SK-N-SH (cell line): ENCODE data around the gene SHF. TPM values are rescaled to one million over a fixed set of nuclear protein-coding genes. Genes with fewer than 3 reads are reported as not detected.

ENCODE experiments used
- CTCF ChIA-PET: fragments of 300-600, 350-600 bp; formaldehyde crosslinking; extraction: SDS; loops from one replicate; lab custom pipeline; 2021; lab: Yijun Ruan, JAX
- POLR2A ChIA-PET: fragments of 350-600 bp; sonication (Branson Sonifier 250); formaldehyde crosslinking; extraction: SDS; loops from one replicate; lab custom pipeline; 2020; ENCODE audit warnings: antibody characterized with exemption, inconsistent platforms; lab: Yijun Ruan, JAX
- DNase-seq: peaks from one replicate; pipeline ENCODE4 v3.0.0; 2012
- H2AFZ ChIP-seq: fragments of 200-600 bp; sonication (generic); 2 replicates; pipeline ENCODE4 v1.8.1; 2016; ENCODE audit warnings: antibody characterized with exemption, mild to moderate bottlenecking, low read depth
- H3F3A ChIP-seq: fragments of 200-600 bp; sonication (generic); replicated peaks from 2 replicates; pipeline ENCODE3; 2016; ENCODE audit warnings: antibody characterized with exemption, mild to moderate bottlenecking; ENCODE audit not compliant: insufficient read depth
- H3K27ac ChIP-seq, 2 experiments: fragments of 200-500 bp in 1 of 2; fragments of 200-600 bp in 1 of 2; sonication (Bioruptor generic) in 1 of 2; sonication (generic), shearing (Covaris generic) in 1 of 2; 2 replicates each; pipeline versions ENCODE4 v1.5.1 to v1.6.1; 2014 to 2016; ENCODE audit warnings: low read depth in 2 of 2, inconsistent platforms in 1 of 2, low read length in 1 of 2, mild to moderate bottlenecking in 1 of 2, mixed read lengths in 1 of 2
- H3K27me3 ChIP-seq: fragments of 200-600 bp; sonication (generic), shearing (Covaris generic); 2 replicates; pipeline ENCODE4 v1.6.1; 2016; ENCODE audit warnings: mixed run types; ENCODE audit not compliant: insufficient read depth
- H3K36me3 ChIP-seq, 2 experiments: fragments of 200-500 bp in 1 of 2; fragments of 200-600 bp in 1 of 2; sonication (Bioruptor generic) in 1 of 2; sonication (generic) in 1 of 2; replicated peaks in 1 of 2; 2 replicates each; pipeline versions ENCODE3 to v1.5.1; 2014 to 2016; ENCODE audit warnings: low read length in 1 of 2, mild to moderate bottlenecking in 1 of 2; ENCODE audit not compliant: insufficient read depth in 2 of 2, control insufficient read depth in 1 of 2
- H3K4me1 ChIP-seq, 2 experiments: fragments of 200-500 bp in 1 of 2; fragments of 200-600 bp in 1 of 2; sonication (Bioruptor generic) in 1 of 2; sonication (generic), shearing (Covaris generic) in 1 of 2; 2 replicates each; pipeline versions ENCODE4 v1.5.1 to v1.6.1; 2014 to 2016; ENCODE audit warnings: low read depth in 1 of 2, low read length in 1 of 2, mixed run types in 1 of 2; ENCODE audit not compliant: insufficient read depth in 2 of 2, control insufficient read depth in 1 of 2
- H3K4me2 ChIP-seq: fragments of 200-600 bp; sonication (generic), shearing (Covaris generic); 2 replicates; pipeline ENCODE4 v1.6.1; 2017; ENCODE audit warnings: mixed run types
- H3K4me3 ChIP-seq, 2 experiments: fragments of 200-500 bp in 1 of 2; fragments of 200-600 bp in 1 of 2; sonication (Bioruptor generic) in 1 of 2; sonication (generic), shearing (Covaris generic) in 1 of 2; 2 replicates each; pipeline versions ENCODE4 v1.5.1 to v1.8.1; 2014 to 2016; ENCODE audit warnings: low read depth in 2 of 2, inconsistent platforms in 1 of 2, low read length in 1 of 2, mild to moderate bottlenecking in 1 of 2, mixed read lengths in 1 of 2, moderate library complexity in 1 of 2
- H3K79me2 ChIP-seq: fragments of 200-600 bp; sonication (generic); 2 replicates; pipeline ENCODE4 v1.8.1; 2017; ENCODE audit warnings: mild to moderate bottlenecking; ENCODE audit not compliant: insufficient read depth
- H3K9ac ChIP-seq: fragments of 200-600 bp; sonication (generic); 2 replicates; pipeline ENCODE4 v1.6.1; 2017; ENCODE audit warnings: mixed run types
- H3K9me2 ChIP-seq: fragments of 200-600 bp; sonication (generic); 2 replicates; pipeline ENCODE4 v1.6.1; 2017; ENCODE audit warnings: mixed run types
- H3K9me3 ChIP-seq: fragments of 200-600 bp; sonication (generic); 2 replicates; pipeline ENCODE4 v1.6.1; 2017; ENCODE audit warnings: mixed run types, mild to moderate bottlenecking, moderate library complexity
- H4K20me1 ChIP-seq: fragments of 200-600 bp; sonication (generic); 2 replicates; pipeline ENCODE4 v1.6.1; 2017; ENCODE audit warnings: mild to moderate bottlenecking, mixed run types; ENCODE audit not compliant: insufficient read depth
- CTCF ChIP-seq: fragments of 200-600 bp; sonication (generic); IDR thresholded peaks from 2 replicates; pipeline ENCODE4 v1.6.1; 2017; ENCODE audit warnings: antibody characterized with exemption, mild to moderate bottlenecking, moderate library complexity
- FOSL2 ChIP-seq: IDR thresholded peaks from 2 replicates; pipeline ENCODE4 v1.4.0; 2012; ENCODE audit warnings: low read depth, mild to moderate bottlenecking, moderate library complexity, borderline replicate concordance
- FOXJ3 ChIP-seq: sonication (generic); formaldehyde crosslinking; IDR thresholded peaks from 2 replicates; pipeline ENCODE4 v1.5.1; 2020; ENCODE audit warnings: mild to moderate bottlenecking, missing genetic modification reagents
- GABPA ChIP-seq: IDR thresholded peaks from 2 replicates; pipeline ENCODE4 v1.4.0; 2012; ENCODE audit warnings: low read depth, mild to moderate bottlenecking
- GATA2 ChIP-seq: sonication (generic); formaldehyde crosslinking; IDR thresholded peaks from 2 replicates; pipeline ENCODE4 v1.5.0; 2020; ENCODE audit warnings: mild to moderate bottlenecking, missing genetic modification reagents
- JUND ChIP-seq: IDR thresholded peaks from 2 replicates; pipeline ENCODE4 v1.4.0; 2012
- MXI1 ChIP-seq: IDR thresholded peaks from 2 replicates; pipeline ENCODE4 v1.6.1; 2012; ENCODE audit warnings: mild to moderate bottlenecking, low read depth, low read length, improper control_type of control experiment
- RCOR1 ChIP-seq: fragments of 150-350 bp; IDR thresholded peaks from 2 replicates; pipeline ENCODE4 v1.6.1; 2017; ENCODE audit warnings: antibody characterized with exemption, low read length
- REST ChIP-seq: IDR thresholded peaks from 2 replicates; pipeline ENCODE4 v1.6.1; 2012; ENCODE audit warnings: mild to moderate bottlenecking, low read depth, low read length, moderate library complexity
- SIN3A ChIP-seq: IDR thresholded peaks from 2 replicates; pipeline ENCODE4 v1.6.1; 2012; ENCODE audit warnings: low read depth, mild to moderate bottlenecking, low read length, moderate library complexity, borderline replicate concordance
- SMC3 ChIP-seq: IDR thresholded peaks from 2 replicates; pipeline ENCODE4 v1.6.1; 2012; ENCODE audit warnings: low read depth, low read length, improper control_type of control experiment
- TCF12 ChIP-seq: IDR thresholded peaks from 2 replicates; pipeline ENCODE4 v1.4.0; 2012
- WGBS: methylation state at CpG from one replicate; pipeline ENCODE4 v1.1.6; 2017; ENCODE audit warnings: low lambda C conversion rate; 5-methylcytosine and 5-hydroxymethylcytosine counted together
- polyA plus RNA-seq, 3 experiments: library from polyadenylated mRNA; depleted of rRNA; stranded (reverse); fragments of >200 nt; gene quantifications; 2 replicates each; pipeline ENCODE4 v1.2.3, GENCODE V29; 2012
- TF ChIP-seq, protein P1 (sequence below): IDR thresholded peaks from 2 replicates; pipeline ENCODE4 v1.4.0; 2012; ENCODE audit warnings: low read depth
- TF ChIP-seq, protein P2 (sequence below): fragments of 150-350 bp; IDR thresholded peaks from 2 replicates; pipeline ENCODE4 v1.6.1; 2016; ENCODE audit warnings: mild to moderate bottlenecking, low read depth, low read length
- TF ChIP-seq, protein P3 (sequence below): IDR thresholded peaks from 2 replicates; pipeline ENCODE4 v1.4.0; 2012; ENCODE audit warnings: low read depth, borderline replicate concordance
- TF ChIP-seq, protein P4 (sequence below): IDR thresholded peaks from 2 replicates; pipeline ENCODE4; 2012

SHF gene
- polyA plus RNA-seq, 1 of the 3 experiments (the other 2 are of a cell fraction), result 5.5 TPM

GRCh38 chr15:45118996-45119395, 68.8 kb downstream of the SHF start:
- H3K9me2 ChIP-seq, result no peaks in the 10 kb centered on the region
- no peak overlapping the region for H3K9ac ChIP-seq
- CTCF ChIA-PET, result interaction anchor here (0.7 to 2.2 kb wide), 30 partner anchors 8 to 266 kb away, joined by 3 to 52 read pairs (median 8); partner anchors contain the start of genes DUOX1, DUOXA1 and TERB2
- H3K4me1 ChIP-seq, result peaks cover 6 to 14% of the 10 kb centered on the region in 2 experiments; a peak in 3 of 4 replicates
- no peak overlapping the region for H3K4me2 ChIP-seq
- H3K79me2 ChIP-seq, result no peaks in the 10 kb centered on the region
- H3K36me3 ChIP-seq, result no peaks in the 10 kb centered on the region
- no peak overlapping the region for H2AFZ ChIP-seq
- H4K20me1 ChIP-seq, result no peaks in the 10 kb centered on the region
- H3F3A ChIP-seq, result no peaks in the 10 kb centered on the region
- H3K27ac ChIP-seq, result no peak overlapping the region
- no peak overlapping the region for H3K4me3 ChIP-seq
- POLR2A ChIA-PET, result no interaction called here
- no peak for DNase-seq
- 80% methylated on average over 3 of the region's 5 CpGs for WGBS
- peaks cover 16% of the 10 kb centered on the region for H3K27me3 ChIP-seq
- TF ChIP-seq FOXJ3 (no peak), GATA2 (no peak), TCF12 (no peak), JUND (no peak), SIN3A (no peak), GABPA (no peak), REST (no peak)
- TF ChIP-seq, protein P1, sequence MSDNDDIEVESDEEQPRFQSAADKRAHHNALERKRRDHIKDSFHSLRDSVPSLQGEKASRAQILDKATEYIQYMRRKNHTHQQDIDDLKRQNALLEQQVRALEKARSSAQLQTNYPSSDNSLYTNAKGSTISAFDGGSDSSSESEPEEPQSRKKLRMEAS, result no peak
- TF ChIP-seq, protein P2, sequence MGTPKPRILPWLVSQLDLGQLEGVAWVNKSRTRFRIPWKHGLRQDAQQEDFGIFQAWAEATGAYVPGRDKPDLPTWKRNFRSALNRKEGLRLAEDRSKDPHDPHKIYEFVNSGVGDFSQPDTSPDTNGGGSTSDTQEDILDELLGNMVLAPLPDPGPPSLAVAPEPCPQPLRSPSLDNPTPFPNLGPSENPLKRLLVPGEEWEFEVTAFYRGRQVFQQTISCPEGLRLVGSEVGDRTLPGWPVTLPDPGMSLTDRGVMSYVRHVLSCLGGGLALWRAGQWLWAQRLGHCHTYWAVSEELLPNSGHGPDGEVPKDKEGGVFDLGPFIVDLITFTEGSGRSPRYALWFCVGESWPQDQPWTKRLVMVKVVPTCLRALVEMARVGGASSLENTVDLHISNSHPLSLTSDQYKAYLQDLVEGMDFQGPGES, result no peak
- TF ChIP-seq, protein P3, sequence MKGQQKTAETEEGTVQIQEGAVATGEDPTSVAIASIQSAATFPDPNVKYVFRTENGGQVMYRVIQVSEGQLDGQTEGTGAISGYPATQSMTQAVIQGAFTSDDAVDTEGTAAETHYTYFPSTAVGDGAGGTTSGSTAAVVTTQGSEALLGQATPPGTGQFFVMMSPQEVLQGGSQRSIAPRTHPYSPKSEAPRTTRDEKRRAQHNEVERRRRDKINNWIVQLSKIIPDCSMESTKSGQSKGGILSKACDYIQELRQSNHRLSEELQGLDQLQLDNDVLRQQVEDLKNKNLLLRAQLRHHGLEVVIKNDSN, result no peak
- no peaks in the 10 kb centered on the region for H3K9me3 ChIP-seq

GRCh38 chr15:45118131-45118588, 69.6 kb downstream of the SHF start:
- Histone ChIP-seq H3K79me2 (no peaks in the 10 kb centered on the region), H2AFZ (0 out of 2 replicates have a peak overlapping the region, but pooled peaks have one; percentile 41), H3K9ac (no peak overlapping the region), H3K9me2 (no peaks in the 10 kb centered on the region), H3K36me3 (no peaks in the 10 kb centered on the region), H3K4me2 (peak overlapping the region; percentile 59; the same call in 1 of the 2 replicates), H3K9me3 (no peaks in the 10 kb centered on the region), H3K4me3 (peak overlapping the region in 1 of 2 experiments; percentile 53; a peak in 1 of 4 replicates), H3F3A (no peaks in the 10 kb centered on the region), H3K27ac (no peak overlapping the region), H3K27me3 (peaks cover 25% of the 10 kb centered on the region), H3K4me1 (peaks cover 6 to 17% of the 10 kb centered on the region in 2 experiments; a peak in 3 of 4 replicates), H4K20me1 (no peaks in the 10 kb centered on the region)
- ChIA-PET CTCF (interaction anchor here (0.6 to 2.2 kb wide), 73 partner anchors 9 to 469 kb away, joined by 3 to 52 read pairs (median 5); partner anchors contain the start of genes BLOC1S6, DUOX1, DUOXA1 and SORD), POLR2A (interaction anchor here (0.7 to 1.1 kb wide), 5 partner anchors 28 to 130 kb away, joined by 3 to 5 read pairs (median 3); partner anchors contain the start of gene SHF)
- WGBS, result 3% methylated on average over 14 of the region's 14 CpGs
- peak; percentile 97 for DNase-seq
- TF ChIP-seq SMC3, result peak; percentile 88
- 0 out of 2 replicates have a peak, but pooled peaks have one; percentile 38 for TF ChIP-seq RCOR1
- TF ChIP-seq, protein P2, result no peak
- no peak for TF ChIP-seq FOSL2
- no peak for TF ChIP-seq SIN3A
- TF ChIP-seq, protein P4, sequence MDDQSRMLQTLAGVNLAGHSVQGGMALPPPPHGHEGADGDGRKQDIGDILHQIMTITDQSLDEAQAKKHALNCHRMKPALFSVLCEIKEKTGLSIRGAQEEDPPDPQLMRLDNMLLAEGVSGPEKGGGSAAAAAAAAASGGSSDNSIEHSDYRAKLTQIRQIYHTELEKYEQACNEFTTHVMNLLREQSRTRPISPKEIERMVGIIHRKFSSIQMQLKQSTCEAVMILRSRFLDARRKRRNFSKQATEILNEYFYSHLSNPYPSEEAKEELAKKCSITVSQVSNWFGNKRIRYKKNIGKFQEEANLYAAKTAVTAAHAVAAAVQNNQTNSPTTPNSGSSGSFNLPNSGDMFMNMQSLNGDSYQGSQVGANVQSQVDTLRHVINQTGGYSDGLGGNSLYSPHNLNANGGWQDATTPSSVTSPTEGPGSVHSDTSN, result no peak
- TF ChIP-seq MXI1, result no peak
- TF ChIP-seq CTCF, result peak; percentile 98
